ENCODE measurements around the gene MYO7B. TPM values are rescaled to one million over a fixed set of nuclear protein-coding genes. Genes with fewer than 3 reads are reported as not detected.

MYO7B gene
- total RNA-seq (ENCODE audit: unreplicated experiment): 0.29 TPM
- long read RNA-seq: 0 reads

- Mint-ChIP-seq H3K36me3 (ENCODE audit: unreplicated experiment) (no peaks in the 10 kb centered on the region), H3K4me1 (ENCODE audit: low read depth, unreplicated experiment) (no peaks in the 10 kb centered on the region), H3K27me3 (ENCODE audit: unreplicated experiment) (no peaks in the 10 kb centered on the region), H3K27ac (ENCODE audit: unreplicated experiment) (no peak within 1 kb of the TSS), H3K9me3 (ENCODE audit: unreplicated experiment) (peaks cover 3% of the 10 kb centered on the region), H3K4me3 (ENCODE audit: unreplicated experiment) (no peak within 1 kb of the TSS)
- DNase-seq: no peak
- TF ChIP-seq, protein P1, sequence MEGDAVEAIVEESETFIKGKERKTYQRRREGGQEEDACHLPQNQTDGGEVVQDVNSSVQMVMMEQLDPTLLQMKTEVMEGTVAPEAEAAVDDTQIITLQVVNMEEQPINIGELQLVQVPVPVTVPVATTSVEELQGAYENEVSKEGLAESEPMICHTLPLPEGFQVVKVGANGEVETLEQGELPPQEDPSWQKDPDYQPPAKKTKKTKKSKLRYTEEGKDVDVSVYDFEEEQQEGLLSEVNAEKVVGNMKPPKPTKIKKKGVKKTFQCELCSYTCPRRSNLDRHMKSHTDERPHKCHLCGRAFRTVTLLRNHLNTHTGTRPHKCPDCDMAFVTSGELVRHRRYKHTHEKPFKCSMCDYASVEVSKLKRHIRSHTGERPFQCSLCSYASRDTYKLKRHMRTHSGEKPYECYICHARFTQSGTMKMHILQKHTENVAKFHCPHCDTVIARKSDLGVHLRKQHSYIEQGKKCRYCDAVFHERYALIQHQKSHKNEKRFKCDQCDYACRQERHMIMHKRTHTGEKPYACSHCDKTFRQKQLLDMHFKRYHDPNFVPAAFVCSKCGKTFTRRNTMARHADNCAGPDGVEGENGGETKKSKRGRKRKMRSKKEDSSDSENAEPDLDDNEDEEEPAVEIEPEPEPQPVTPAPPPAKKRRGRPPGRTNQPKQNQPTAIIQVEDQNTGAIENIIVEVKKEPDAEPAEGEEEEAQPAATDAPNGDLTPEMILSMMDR (IDR thresholded peaks at IDR 0.05; ENCODE audit: partially characterized antibody, unreplicated experiment): no peak
Measured at GRCh38 chr2:127535422-127535901, at the start of gene MYO7B. Gene MYO7B (plus strand): TSS chr2:127535683. CDS start chr2:127559723, 24,040 bp downstream.

GRCh38 chr2:127485694-127486071 is 49.8 kb upstream of the MYO7B start:
- H3K9me3 Mint-ChIP-seq (ENCODE audit: unreplicated experiment): no peaks in the 10 kb centered on the region
- H3K27ac Mint-ChIP-seq (ENCODE audit: unreplicated experiment): no peak overlapping the region
- TF ChIP-seq, protein P1 (IDR thresholded peaks at IDR 0.05; ENCODE audit: partially characterized antibody, unreplicated experiment): no peak

DNA sequence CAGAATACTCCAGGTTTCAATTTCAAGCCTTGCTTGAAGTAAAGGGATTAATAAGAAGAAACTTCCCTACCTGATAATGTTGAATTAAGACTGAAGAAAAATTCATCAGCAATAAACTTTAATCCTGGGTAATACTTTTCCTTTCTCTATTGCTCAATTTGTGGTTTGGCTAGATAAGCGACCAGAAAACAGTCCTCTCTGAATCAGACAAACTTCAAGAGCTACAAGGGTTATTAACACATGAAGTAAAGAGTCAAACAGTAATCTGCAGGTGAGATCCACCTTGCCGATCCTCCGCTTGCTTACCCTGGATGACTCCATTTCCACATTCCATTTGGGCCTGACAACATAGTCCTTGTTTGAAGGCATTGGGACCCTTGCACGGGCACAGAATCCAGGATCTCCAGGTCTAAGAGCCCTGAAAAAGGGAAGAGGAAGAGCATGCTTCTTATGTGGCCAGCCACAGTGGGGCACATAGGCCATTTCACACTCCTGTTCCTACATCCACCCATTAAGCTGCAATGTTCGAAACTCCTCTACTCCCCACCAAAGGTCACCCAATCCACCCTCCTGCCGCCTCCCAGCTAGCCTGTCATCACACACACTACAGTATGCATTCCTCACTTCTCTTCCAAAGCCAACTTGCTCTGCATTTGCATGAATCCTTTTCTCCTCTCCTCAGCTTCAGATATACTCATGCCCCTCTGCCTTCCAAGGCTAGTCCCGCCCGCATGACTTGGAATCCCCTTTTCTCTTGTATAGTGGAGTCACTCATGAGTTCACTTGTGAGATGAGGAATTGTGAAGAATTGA is 49.0 kb upstream of the MYO7B start:
- Mint-ChIP-seq H3K27me3 (ENCODE audit: unreplicated experiment) (no peaks in the 10 kb centered on the region), H3K4me3 (ENCODE audit: unreplicated experiment) (no peak overlapping the region), H3K4me1 (ENCODE audit: low read depth, unreplicated experiment) (no peaks in the 10 kb centered on the region), H3K27ac (ENCODE audit: unreplicated experiment) (no peak overlapping the region), H3K9me3 (ENCODE audit: unreplicated experiment) (no peaks in the 10 kb centered on the region), H3K36me3 (ENCODE audit: unreplicated experiment) (no peaks in the 10 kb centered on the region)
- no peak for DNase-seq
- TF ChIP-seq, protein P1 (IDR thresholded peaks at IDR 0.05; ENCODE audit: partially characterized antibody, unreplicated experiment): no peak

More at GRCh38 chr2:127485694-127486071, 49.8 kb upstream of the MYO7B start:
- H3K4me1 Mint-ChIP-seq (ENCODE audit: low read depth, unreplicated experiment): no peaks in the 10 kb centered on the region
- no peak for DNase-seq
- no peaks in the 10 kb centered on the region for H3K27me3 Mint-ChIP-seq (ENCODE audit: unreplicated experiment)
- no peaks in the 10 kb centered on the region for H3K36me3 Mint-ChIP-seq (ENCODE audit: unreplicated experiment)
- no peak overlapping the region for H3K4me3 Mint-ChIP-seq (ENCODE audit: unreplicated experiment)

DNA sequence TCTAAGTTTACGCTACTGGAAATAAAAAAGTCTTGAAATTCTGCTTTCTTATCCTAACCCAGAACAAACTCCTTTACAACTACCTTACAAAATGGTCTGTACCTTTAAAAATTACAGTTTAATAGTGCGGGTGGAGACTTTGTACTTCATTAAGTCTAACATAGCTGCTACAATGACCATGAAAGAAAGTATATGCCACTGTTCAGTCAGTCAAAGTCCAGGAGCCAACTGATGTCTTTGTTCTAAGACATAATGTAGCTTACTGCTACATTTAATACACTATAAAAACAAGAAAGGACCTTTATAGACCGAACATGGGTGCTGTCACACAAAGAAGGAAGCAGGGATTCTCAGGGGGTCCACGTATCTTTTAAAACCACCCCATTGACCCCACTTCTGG is 45.2 kb upstream of the MYO7B start:
- no peaks in the 10 kb centered on the region for H3K4me1 Mint-ChIP-seq (ENCODE audit: low read depth, unreplicated experiment)
- H3K4me3 Mint-ChIP-seq (ENCODE audit: unreplicated experiment): no peak overlapping the region
- H3K27me3 Mint-ChIP-seq (ENCODE audit: unreplicated experiment): no peaks in the 10 kb centered on the region
- H3K36me3 Mint-ChIP-seq (ENCODE audit: unreplicated experiment): peaks cover 3% of the 10 kb centered on the region
- H3K27ac Mint-ChIP-seq (ENCODE audit: unreplicated experiment): no peak overlapping the region
- DNase-seq: no peak
- TF ChIP-seq, protein P1 (IDR thresholded peaks at IDR 0.05; ENCODE audit: partially characterized antibody, unreplicated experiment): no peak
- no peaks in the 10 kb centered on the region for H3K9me3 Mint-ChIP-seq (ENCODE audit: unreplicated experiment)

DNA sequence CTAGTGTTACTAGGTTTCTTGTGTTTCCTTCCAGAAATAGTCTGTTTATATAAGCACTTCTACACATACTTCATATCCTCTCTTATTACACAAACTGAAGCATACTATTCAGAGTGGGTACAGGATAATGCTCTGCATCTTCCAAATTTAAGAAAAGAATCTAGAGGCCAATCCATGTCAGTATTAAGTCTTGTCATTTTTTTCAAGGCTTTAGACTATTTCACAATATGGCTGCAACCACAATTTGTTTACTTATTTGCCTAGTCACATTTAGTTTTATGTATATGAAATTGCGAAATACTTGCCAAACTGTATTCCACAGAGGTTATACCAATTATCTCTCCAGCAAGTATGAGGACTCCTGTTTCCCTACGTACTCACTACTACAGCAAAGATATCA is 37.1 kb upstream of the MYO7B start:
- no peak for DNase-seq
- H3K36me3 Mint-ChIP-seq (ENCODE audit: unreplicated experiment): peaks cover 2% of the 10 kb centered on the region
- TF ChIP-seq, protein P1 (IDR thresholded peaks at IDR 0.05; ENCODE audit: partially characterized antibody, unreplicated experiment): no peak

More for the DNA sequence above, 37.1 kb upstream of the MYO7B start:
- Mint-ChIP-seq H3K27me3 (ENCODE audit: unreplicated experiment) (no peaks in the 10 kb centered on the region), H3K4me1 (ENCODE audit: low read depth, unreplicated experiment) (no peaks in the 10 kb centered on the region), H3K9me3 (ENCODE audit: unreplicated experiment) (no peaks in the 10 kb centered on the region), H3K4me3 (ENCODE audit: unreplicated experiment) (no peak overlapping the region), H3K27ac (ENCODE audit: unreplicated experiment) (no peak overlapping the region)

Measured in glutamatergic neuron (in vitro differentiated cells).